Uterus (tissue), 2 donors: ENCODE data around the gene CLEC19A.

Experiments
- CTCF ChIP-seq, 4 experiments: fragments of 200-600 bp in 2 of 4; fragments of 450-650 bp in 2 of 4; sonication (generic) in 2 of 4; IDR thresholded peaks; one replicate each; pipeline ENCODE4 v1.5.1; 2016 to 2019; ENCODE audit warnings: antibody characterized with exemption in 4 of 4, mild to moderate bottlenecking in 2 of 4, moderate library complexity in 1 of 4
- POLR2A ChIP-seq, 2 donors: fragments of 450-650 bp; IDR thresholded peaks; one replicate each; pipeline ENCODE4 v1.6.1; 2016; ENCODE audit warnings: antibody characterized with exemption in 2 of 2, mild to moderate bottlenecking in 1 of 2, moderate library complexity in 1 of 2

GRCh38 chr16:19309178-19309577 lies 23.6 kb downstream of the CLEC19A start:
- no peak for TF ChIP-seq CTCF (IDR thresholded peaks at IDR 0.05)
- no peak for TF ChIP-seq POLR2A (IDR thresholded peaks at IDR 0.05)
